OCI-LY7 (cell line): ENCODE data around the gene B3GALT5.

Experiments used
- EZH2phosphoT487 ChIP-seq: fragments of 200-600 bp; sonication (generic); IDR thresholded peaks from 2 replicates; pipeline ENCODE4 v1.6.1; 2018; ENCODE audit warnings: low read depth, borderline replicate concordance, mild to moderate bottlenecking, mixed run types, antibody characterized with exemption, low read length, moderate library complexity, mixed read lengths
- TF ChIP-seq, protein P1 (sequence below): fragments of 200-600 bp; sonication (generic); conservative IDR thresholded peaks from 2 replicates; pipeline ENCODE4 v1.5.1; 2014; ENCODE audit warnings: mild to moderate bottlenecking, antibody characterized with exemption, low read length, moderate library complexity, mixed read lengths

DNA sequence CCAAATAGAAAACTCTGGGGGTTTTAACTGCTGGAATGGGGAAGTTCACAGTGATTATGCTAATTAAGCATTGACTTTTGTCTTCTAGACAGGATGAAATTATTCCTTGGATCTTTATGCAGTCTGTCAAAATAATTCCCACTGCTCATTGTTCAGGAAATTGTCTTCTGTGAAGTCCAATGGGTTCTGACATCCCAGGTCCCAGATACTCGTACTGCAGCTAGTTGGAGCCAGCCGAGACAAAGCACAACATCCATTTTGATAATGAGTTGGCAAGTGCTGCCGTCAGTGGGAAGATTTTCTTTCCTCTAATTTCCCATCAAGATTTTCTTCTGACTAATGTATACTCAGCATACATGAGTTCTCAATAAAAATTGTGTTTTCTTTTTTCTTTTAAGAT, 17.3 kb upstream of the B3GALT5 start:
- TF ChIP-seq, protein P1, sequence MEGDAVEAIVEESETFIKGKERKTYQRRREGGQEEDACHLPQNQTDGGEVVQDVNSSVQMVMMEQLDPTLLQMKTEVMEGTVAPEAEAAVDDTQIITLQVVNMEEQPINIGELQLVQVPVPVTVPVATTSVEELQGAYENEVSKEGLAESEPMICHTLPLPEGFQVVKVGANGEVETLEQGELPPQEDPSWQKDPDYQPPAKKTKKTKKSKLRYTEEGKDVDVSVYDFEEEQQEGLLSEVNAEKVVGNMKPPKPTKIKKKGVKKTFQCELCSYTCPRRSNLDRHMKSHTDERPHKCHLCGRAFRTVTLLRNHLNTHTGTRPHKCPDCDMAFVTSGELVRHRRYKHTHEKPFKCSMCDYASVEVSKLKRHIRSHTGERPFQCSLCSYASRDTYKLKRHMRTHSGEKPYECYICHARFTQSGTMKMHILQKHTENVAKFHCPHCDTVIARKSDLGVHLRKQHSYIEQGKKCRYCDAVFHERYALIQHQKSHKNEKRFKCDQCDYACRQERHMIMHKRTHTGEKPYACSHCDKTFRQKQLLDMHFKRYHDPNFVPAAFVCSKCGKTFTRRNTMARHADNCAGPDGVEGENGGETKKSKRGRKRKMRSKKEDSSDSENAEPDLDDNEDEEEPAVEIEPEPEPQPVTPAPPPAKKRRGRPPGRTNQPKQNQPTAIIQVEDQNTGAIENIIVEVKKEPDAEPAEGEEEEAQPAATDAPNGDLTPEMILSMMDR, result no peak
- no peak for TF ChIP-seq EZH2phosphoT487
